Rectal smooth muscle tissue (tissue), 1 donor: Measurements from ENCODE around the gene PTDSS2.
"Not testable (repeated sequence)": the region's sequence is repeated elsewhere in the genome, so short reads cannot be mapped to it uniquely, and the experiment has no call there.

ENCODE experiments used
- H3K27ac ChIP-seq: one replicate; pipeline ENCODE4 v1.7.0; 2013; ENCODE audit warnings: low read depth, low read length, inconsistent platforms
- H3K27me3 ChIP-seq: one replicate; pipeline ENCODE4 v1.7.0; 2013; ENCODE audit warnings: low read length; ENCODE audit not compliant: control insufficient read depth, insufficient read depth
- H3K36me3 ChIP-seq: one replicate; pipeline ENCODE4 v1.7.0; 2013; ENCODE audit warnings: low read length; ENCODE audit not compliant: control insufficient read depth, insufficient read depth
- H3K4me1 ChIP-seq: one replicate; pipeline ENCODE4 v1.7.0; 2013; ENCODE audit warnings: low read length; ENCODE audit not compliant: control insufficient read depth, insufficient read depth
- H3K4me3 ChIP-seq: one replicate; pipeline ENCODE4 v1.7.0; 2013; ENCODE audit warnings: low read length
- H3K9ac ChIP-seq: one replicate; pipeline ENCODE4 v1.7.0; 2013; ENCODE audit warnings: low read length

PTDSS2 gene

GRCh38 chr11:409008-409599, 41.0 kb upstream of the PTDSS2 start:
- H3K9ac ChIP-seq: no peak overlapping the region
- H3K27ac ChIP-seq: no peak overlapping the region
- peaks cover 4% of the 10 kb centered on the region for H3K4me1 ChIP-seq
- H3K36me3 ChIP-seq: no peaks in the 10 kb centered on the region
- peaks cover 2% of the 10 kb centered on the region for H3K27me3 ChIP-seq
- no peak overlapping the region for H3K4me3 ChIP-seq

GRCh38 chr11:409600-410483, 40.2 kb upstream of the PTDSS2 start:
- no peak overlapping the region for H3K27ac ChIP-seq
- peaks cover 4% of the 10 kb centered on the region for H3K4me1 ChIP-seq
- H3K27me3 ChIP-seq: peaks cover 2% of the 10 kb centered on the region
- H3K36me3 ChIP-seq: no peaks in the 10 kb centered on the region
- H3K4me3 ChIP-seq: no peak overlapping the region
- H3K9ac ChIP-seq: no peak overlapping the region

- not testable (repeated sequence) for H3K27me3 ChIP-seq, H3K27ac ChIP-seq, H3K4me3 ChIP-seq, H3K9ac ChIP-seq, H3K36me3 ChIP-seq, H3K4me1 ChIP-seq
Measured at GRCh38 chr11:410711-411110, 39.4 kb upstream of the PTDSS2 start.

GRCh38 chr11:411520-411919, 38.6 kb upstream of the PTDSS2 start:
- H3K4me3 ChIP-seq, H3K27ac ChIP-seq, H3K4me1 ChIP-seq, H3K36me3 ChIP-seq, H3K27me3 ChIP-seq, H3K9ac ChIP-seq: not testable (repeated sequence)

- peaks cover 5% of the 10 kb centered on the region for H3K27me3 ChIP-seq
- H3K27ac ChIP-seq: no peak overlapping the region
- no peaks in the 10 kb centered on the region for H3K36me3 ChIP-seq
- no peaks in the 10 kb centered on the region for H3K4me1 ChIP-seq
- no peak overlapping the region for H3K4me3 ChIP-seq
- H3K9ac ChIP-seq: no peak overlapping the region
Measured at GRCh38 chr11:412641-413119, 37.4 kb upstream of the PTDSS2 start.

GRCh38 chr11:413120-414081, 36.7 kb upstream of the PTDSS2 start:
- H3K27me3 ChIP-seq: peaks cover 5% of the 10 kb centered on the region
- peak overlapping the region; percentile 8 for H3K4me3 ChIP-seq
- H3K36me3 ChIP-seq: no peaks in the 10 kb centered on the region
- no peak overlapping the region for H3K9ac ChIP-seq
- H3K4me1 ChIP-seq: no peaks in the 10 kb centered on the region
- no peak overlapping the region for H3K27ac ChIP-seq

GRCh38 chr11:414318-414857, 35.7 kb upstream of the PTDSS2 start:
- H3K36me3 ChIP-seq: no peaks in the 10 kb centered on the region
- H3K9ac ChIP-seq: no peak overlapping the region
- peaks cover 5% of the 10 kb centered on the region for H3K27me3 ChIP-seq
- no peak overlapping the region for H3K27ac ChIP-seq
- H3K4me1 ChIP-seq: no peaks in the 10 kb centered on the region
- H3K4me3 ChIP-seq: peak overlapping the region; percentile 54

- H3K27me3 ChIP-seq: peaks cover 3% of the 10 kb centered on the region
- no peaks in the 10 kb centered on the region for H3K4me1 ChIP-seq
- H3K27ac ChIP-seq: no peak overlapping the region
- H3K9ac ChIP-seq: no peak overlapping the region
- no peaks in the 10 kb centered on the region for H3K36me3 ChIP-seq
- H3K4me3 ChIP-seq: peak overlapping the region; percentile 69
Measured at GRCh38 chr11:415640-416041, 34.4 kb upstream of the PTDSS2 start.

GRCh38 chr11:416051-416756, 33.9 kb upstream of the PTDSS2 start:
- Histone ChIP-seq H3K4me3 (peak overlapping the region; percentile 69), H3K27me3 (peaks cover 3% of the 10 kb centered on the region), H3K36me3 (no peaks in the 10 kb centered on the region), H3K4me1 (no peaks in the 10 kb centered on the region), H3K27ac (no peak overlapping the region), H3K9ac (no peak overlapping the region)

GRCh38 chr11:416757-417621, 33.1 kb upstream of the PTDSS2 start:
- no peaks in the 10 kb centered on the region for H3K36me3 ChIP-seq
- no peaks in the 10 kb centered on the region for H3K4me1 ChIP-seq
- no peak overlapping the region for H3K9ac ChIP-seq
- peak overlapping the region; percentile 30 for H3K27ac ChIP-seq
- peaks cover 3% of the 10 kb centered on the region for H3K27me3 ChIP-seq
- H3K4me3 ChIP-seq: peak overlapping the region; percentile 69
